Stimulated activated CD4-positive, alpha-beta T cell treated with anti-CD3 and anti-CD28 coated beads, Interleukin-2, amount 100 ng/mL, for 4 hours (primary cell): ENCODE data around the gene VWF.

Source experiments
- DNase-seq: peaks from one replicate; pipeline ENCODE4 v3.0.0-alpha.2; 2020; ENCODE audit warnings: low read depth

The VWF gene

DNA sequence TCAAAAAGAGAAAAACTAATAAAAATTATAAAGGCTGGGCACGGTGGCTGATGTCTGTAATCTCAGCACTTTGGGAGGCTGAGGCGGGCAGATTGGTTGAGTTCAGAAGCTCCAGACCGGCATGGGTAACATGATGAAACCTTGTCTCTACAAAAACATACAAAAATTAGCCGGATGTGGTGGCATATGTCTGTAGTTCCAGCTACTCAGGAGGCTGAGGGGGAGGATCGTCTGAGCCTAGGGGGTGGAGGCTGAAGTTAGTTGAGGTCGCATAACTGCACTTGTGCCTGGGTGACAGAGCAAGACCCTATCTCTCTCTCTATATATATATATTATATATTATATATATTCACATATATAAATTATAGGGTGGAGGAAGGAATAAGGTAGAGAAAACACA lies 146.9 kb downstream of the VWF start:
- DNase-seq, result no peak

DNA sequence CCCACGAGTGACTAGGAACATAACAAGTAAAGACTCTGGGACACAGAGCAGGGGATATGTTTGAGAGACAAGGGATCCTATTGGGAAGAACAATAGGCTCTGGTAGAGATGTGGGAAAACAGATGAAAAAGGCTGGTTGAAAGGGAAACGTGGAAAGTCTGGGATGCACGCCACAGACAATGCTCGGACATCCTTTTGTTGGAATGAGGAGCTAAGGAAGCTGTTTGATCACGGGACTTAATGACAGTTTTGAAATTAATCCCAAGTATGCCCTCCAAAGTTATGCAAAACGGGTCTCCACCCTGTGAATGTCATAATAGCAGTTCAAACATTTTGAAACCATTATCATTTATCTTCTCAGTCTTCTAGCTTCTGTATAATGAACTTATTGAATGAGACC lies 147.8 kb downstream of the VWF start:
- DNase-seq, result no peak

DNA sequence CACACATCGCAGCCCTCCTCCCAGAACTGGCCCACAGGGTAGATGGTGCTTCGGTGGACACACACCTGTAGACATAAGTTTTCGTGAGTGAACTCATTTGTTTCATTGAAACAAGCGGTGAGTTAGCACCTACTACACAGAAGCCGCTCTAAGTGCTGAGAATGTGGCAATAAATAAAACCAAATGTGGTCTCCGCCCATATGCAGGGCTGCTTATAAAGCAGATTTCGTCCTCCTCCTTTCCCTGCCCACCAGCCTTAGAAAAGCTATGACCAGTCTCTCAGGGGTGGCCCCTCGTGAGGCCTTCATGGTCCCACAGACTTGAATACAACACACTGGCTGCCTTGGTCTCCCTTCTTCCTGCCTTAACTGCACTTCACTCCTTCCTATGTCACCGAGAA lies 148.3 kb downstream of the VWF start:
- DNase-seq, result no peak

DNA sequence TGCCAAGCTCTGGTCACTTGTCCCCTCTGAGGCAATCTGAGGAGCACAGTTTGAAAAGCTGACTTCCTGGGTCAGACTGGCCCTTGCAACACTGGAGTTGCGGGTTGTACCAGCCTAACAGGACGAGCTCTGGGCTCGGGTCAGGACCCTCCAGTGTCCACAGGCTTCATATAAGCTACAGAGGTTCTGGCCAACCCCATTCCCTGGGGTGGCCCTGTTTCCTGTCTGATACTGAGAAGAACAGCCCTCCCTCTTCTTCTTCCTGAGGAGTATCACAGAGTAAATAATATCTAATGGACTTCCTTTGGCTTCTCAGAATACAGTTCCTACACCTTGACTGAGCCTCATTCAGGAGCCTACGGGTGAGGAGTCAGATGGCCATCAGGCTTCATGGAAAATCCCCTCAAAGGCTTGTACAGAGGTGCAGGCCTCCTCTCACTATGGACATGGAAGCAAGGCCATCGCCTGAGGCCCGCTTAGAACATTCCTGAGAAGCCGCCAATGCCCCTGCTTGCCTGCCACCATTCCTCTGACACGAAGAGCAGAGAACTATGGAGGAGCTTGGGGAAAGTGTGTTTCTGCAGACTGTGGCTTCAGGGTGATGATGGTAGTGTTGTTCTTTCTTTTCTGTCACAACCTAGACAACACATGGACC lies 150.9 kb downstream of the VWF start:
- DNase-seq, result no peak

GRCh38 chr12:5972387-5972786 lies 152.1 kb downstream of the VWF start:
- no peak for DNase-seq

- DNase-seq, result no peak
Observed at GRCh38 chr12:5971194-5971850, 153.1 kb downstream of the VWF start.

DNA sequence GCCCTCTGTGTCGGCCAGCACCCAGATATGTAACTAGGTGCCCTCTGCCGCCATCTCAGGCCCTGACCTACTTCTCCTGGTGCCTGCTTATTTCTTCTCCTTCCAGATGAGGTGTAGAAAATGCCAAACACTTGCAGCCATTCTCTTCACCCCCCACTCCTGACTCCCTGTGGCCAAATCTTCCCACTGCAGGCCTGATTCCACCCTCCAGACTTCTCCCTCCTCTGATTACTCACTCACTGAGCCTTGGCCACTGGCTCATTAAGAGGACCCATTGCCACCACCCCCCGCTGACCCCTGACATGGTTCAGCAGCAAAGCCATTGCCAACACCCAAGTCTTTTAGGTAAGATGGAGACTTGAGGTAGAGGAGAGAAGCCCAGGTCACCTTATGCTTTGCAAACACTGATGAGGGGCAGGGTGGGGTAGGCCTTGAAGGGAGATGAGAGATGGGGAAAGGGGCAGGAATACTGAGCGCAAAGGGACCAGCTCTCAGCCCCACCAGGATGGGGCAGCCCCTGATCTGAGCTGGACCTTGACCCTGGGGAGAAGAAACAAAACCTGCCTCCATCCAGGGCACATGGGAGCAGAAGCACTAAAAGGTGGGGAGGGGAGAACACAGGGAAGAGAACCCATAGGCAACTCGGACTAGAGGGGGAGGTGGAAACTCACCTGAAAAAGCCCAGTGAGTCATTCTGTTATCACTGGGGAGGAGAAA lies 154.3 kb downstream of the VWF start:
- DNase-seq, result no peak

DNA sequence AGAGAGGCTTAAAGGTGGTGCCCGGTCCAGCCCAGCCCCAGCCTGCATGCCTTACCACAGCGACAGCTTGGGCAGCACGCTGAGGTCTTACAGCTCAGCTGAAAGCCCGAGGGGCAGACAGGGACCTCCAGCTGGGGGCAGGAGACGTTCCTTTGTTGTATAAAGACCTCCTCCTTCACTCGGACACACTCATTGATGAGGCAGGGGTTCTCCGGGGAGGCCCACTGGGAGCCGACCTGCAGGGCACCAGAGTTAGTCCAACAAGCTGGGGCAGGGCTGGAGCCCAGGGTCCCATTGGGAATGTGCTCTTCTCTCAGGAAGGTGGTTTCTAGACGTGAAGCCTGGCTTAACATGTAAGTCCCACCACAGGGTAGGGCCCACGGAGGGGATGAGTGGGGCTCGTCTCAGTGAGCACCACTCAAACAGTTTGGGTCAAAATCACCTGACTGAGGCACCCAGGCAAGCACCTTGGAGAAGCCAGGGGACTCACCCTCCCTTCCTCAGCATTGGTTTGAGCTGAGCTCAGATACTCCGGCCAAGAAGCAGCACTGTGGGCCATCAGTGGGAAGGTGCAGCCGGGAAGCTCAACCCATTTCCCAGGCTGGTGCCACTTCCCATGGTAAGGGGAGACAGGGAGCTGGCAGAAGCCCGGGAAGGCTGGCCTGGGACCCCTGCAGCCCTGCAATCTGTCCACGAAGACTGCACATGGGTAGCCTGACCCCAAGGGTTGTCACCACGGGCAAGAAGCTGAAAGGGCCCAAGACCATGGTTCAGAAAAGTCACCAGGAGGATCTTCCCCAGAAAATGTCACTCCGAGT lies 155.1 kb downstream of the VWF start:
- no peak for DNase-seq

- no peak for DNase-seq
Observed at GRCh38 chr12:5967645-5968415, 156.6 kb downstream of the VWF start.

DNA sequence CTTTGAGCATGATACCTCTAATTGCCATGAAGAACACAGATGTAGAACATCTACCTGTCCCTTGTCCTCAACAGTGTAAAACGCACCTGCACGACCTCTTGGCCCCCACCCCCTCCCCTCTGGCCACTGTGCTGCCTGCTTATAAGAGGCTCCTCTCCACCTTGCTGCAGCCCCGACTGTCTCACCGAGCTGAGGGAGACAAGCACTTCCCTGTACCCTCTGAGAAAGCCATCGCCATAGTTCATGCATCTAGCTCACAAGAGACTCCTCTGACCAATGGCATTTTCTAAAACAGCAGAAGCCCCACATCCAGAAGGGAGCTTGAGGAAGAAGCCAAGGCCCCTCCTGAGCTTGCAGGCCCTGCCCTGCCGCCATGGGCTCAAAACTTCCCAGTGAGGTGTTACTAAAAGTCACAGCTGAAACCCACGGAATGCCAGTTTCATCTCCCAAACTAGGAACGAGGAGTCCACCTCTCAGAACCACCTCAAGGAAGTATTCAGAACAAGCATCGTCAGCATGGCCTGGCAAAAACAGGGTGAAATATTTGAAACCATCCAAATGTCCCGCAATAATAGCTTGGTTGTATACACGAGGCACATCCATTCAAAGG lies 157.9 kb downstream of the VWF start:
- no peak for DNase-seq

DNA sequence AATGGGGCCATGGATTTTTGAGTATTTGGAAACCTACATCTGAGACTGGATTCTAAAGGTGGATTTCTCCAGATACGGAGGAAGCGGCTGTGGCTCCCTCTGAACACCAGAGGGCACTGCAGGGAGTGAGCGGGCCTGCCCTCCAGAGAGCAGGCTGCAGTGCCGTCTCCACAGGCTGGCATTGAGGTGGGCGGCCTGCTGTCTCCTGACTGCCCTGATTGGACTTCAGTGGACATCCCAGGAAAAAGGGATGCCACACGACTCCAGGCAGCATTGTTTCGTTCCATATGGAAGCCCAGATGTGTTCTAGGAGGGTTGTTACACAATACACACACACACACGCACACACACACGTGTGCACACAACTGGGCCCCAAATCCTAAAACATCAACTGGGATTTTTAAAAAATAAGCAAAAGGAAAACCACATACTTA lies 158.5 kb downstream of the VWF start:
- DNase-seq, result peak; percentile 14

GRCh38 chr12:5964913-5965900 lies 159.3 kb downstream of the VWF start:
- DNase-seq, result no peak

DNA sequence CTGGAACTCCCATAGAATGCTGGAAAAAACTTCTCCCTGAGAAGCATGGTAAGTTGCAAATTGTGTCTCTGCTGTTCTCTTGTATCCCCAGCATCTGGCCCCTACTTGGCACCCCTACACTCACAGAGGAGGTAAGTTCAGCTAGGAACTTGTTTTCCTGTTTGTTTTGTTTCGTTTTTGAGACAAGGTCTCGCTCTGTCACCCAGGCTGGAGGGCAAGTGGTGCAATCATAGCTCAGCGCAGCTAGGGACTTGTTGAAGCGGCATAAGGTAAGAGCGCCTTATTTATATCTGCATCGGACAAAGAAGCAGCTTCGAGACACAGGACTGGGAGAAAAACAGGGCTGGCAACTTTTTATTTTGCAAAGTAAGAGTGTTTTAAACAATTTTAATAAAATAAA lies 161.0 kb downstream of the VWF start:
- no peak for DNase-seq

DNA sequence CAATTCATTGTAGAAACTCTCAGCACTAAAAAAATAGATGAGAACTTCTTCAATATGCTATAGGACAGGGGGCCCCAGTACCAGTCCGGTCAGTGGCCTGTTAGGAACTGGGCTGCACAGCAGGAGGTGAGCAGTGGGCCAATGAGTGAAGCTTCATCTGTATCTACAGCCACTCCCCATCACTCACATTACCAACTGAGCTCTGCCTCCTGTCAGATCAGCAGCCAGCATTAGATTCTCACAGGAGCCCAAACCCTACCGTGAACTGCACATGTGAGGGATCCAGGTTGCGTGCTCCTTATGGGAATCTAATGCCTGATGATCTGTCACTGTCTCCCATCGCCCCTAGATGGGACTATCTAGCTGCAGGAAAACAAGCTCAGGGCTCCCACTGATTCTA lies 163.7 kb downstream of the VWF start:
- no peak for DNase-seq

DNA sequence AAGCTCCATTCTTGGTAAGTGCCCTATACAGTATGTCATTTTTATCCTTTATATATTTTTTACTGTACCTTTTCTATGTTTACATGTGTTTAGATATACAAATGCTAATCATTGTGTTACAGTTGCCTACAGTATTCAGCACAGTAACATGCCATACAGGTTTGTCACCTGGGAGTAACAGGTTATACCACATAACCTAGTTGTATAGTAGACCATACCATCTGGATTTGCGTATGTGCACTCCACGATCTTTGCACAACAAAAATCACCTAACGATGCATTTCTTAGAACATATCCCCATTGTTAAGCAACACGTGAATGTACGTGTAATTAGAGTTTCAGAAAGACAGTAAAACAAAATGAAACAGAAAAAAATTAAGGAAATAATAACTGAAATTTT lies 167.5 kb downstream of the VWF start:
- no peak for DNase-seq

- DNase-seq, result no peak
Observed at GRCh38 chr12:5954661-5955060, 169.8 kb downstream of the VWF start.

DNA sequence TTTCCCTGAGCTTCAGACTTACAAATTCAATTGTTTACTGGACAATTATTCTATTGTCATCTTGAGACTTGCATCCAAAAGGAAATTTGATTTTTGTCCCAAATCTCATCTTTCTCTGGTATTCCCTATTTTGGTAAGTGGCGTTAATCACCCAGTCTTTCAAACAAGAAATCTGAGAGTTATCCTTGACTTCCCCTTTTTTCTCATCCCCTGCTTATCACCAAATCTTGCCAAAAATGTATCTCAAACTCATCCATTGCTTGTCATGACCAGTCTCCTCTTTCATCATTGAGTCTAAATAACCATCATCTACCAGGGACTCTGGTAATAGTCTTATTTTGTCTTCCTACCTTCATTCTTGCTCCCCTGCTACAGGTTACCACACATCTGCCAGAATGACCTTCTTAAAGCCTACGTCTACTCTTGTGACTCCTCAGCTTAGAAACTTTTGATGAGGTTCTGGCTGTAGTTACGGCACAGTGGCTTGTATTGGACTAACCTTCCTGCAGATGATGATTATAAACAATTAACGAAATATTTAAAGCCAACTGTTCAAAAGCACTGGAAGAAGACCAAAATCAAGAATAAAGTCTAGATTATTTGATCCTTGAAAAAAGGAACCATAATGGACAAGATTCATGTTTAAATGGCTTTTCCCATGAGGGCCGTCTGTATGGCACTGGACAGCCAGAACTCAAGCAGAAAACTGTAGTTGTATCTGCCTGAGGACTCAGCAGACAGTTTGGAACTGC lies 170.5 kb downstream of the VWF start:
- DNase-seq, result no peak

DNA sequence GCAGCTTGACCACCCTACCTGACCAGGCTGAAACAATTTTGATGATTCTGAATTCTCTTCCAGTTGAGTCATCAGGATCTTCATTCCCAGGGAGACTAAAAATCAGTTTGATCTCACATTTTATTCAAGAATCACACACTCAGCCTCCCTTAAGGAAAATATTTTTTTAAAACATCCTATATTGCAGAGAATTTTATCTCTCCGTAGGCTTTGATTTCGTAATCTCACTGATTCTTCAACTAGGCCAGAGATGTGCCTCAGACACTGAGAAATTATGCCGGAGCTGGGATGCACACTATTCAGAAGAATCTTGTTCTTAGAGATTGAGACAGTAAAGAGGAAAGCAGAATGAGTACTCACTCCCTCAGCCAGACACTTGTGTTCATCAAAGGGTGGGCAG lies 172.4 kb downstream of the VWF start:
- no peak for DNase-seq

- no peak for DNase-seq
Observed at GRCh38 chr12:5948696-5949095, 175.8 kb downstream of the VWF start.
